GM21526 (cell line): ENCODE results near the gene ENTPD2.

Source experiments
- ATAC-seq: cut with Tn5 transposase; IDR thresholded peaks from one replicate; pipeline ENCODE4 v1.9.1; 2021; ENCODE audit warnings: moderate library complexity; ENCODE audit not compliant: unreplicated experiment, low FRiP score

The ENTPD2 gene

GRCh38 chr9:137019891-137020683 lies 33.8 kb downstream of the ENTPD2 start:
- no peak for ATAC-seq

- no peak for ATAC-seq
Observed at GRCh38 chr9:137018761-137019559, 34.9 kb downstream of the ENTPD2 start.

- no peak for ATAC-seq
Observed at GRCh38 chr9:137017791-137018497, 35.9 kb downstream of the ENTPD2 start.

- no peak for ATAC-seq
Observed at GRCh38 chr9:137017071-137017470, 36.8 kb downstream of the ENTPD2 start.

GRCh38 chr9:137016436-137016835 lies 37.4 kb downstream of the ENTPD2 start:
- no peak for ATAC-seq

GRCh38 chr9:137015976-137016375 lies 37.9 kb downstream of the ENTPD2 start:
- ATAC-seq: no peak

GRCh38 chr9:137015540-137015930 lies 38.3 kb downstream of the ENTPD2 start:
- ATAC-seq: no peak

GRCh38 chr9:137014776-137015539 lies 38.9 kb downstream of the ENTPD2 start:
- no peak for ATAC-seq

GRCh38 chr9:137014166-137014565 lies 39.7 kb downstream of the ENTPD2 start:
- no peak for ATAC-seq

GRCh38 chr9:137013571-137013940 lies 40.3 kb downstream of the ENTPD2 start:
- no peak for ATAC-seq

- no peak for ATAC-seq
Observed at GRCh38 chr9:137012694-137013570, 40.9 kb downstream of the ENTPD2 start.

- no peak for ATAC-seq
Observed at GRCh38 chr9:137011907-137012675, 41.8 kb downstream of the ENTPD2 start.

- ATAC-seq: no peak
Observed at GRCh38 chr9:137011156-137011555, 42.7 kb downstream of the ENTPD2 start.

- ATAC-seq: no peak
Observed at GRCh38 chr9:137009938-137010732, 43.7 kb downstream of the ENTPD2 start.

- ATAC-seq: no peak
Observed at GRCh38 chr9:137009217-137009616, 44.6 kb downstream of the ENTPD2 start.

- ATAC-seq: no peak
Observed at GRCh38 chr9:137008312-137008711, 45.5 kb downstream of the ENTPD2 start.

GRCh38 chr9:137007816-137008270 lies 46.0 kb downstream of the ENTPD2 start:
- ATAC-seq: no peak
